ENCODE measurements around the gene ZC3H12C.

The ZC3H12C gene

DNA sequence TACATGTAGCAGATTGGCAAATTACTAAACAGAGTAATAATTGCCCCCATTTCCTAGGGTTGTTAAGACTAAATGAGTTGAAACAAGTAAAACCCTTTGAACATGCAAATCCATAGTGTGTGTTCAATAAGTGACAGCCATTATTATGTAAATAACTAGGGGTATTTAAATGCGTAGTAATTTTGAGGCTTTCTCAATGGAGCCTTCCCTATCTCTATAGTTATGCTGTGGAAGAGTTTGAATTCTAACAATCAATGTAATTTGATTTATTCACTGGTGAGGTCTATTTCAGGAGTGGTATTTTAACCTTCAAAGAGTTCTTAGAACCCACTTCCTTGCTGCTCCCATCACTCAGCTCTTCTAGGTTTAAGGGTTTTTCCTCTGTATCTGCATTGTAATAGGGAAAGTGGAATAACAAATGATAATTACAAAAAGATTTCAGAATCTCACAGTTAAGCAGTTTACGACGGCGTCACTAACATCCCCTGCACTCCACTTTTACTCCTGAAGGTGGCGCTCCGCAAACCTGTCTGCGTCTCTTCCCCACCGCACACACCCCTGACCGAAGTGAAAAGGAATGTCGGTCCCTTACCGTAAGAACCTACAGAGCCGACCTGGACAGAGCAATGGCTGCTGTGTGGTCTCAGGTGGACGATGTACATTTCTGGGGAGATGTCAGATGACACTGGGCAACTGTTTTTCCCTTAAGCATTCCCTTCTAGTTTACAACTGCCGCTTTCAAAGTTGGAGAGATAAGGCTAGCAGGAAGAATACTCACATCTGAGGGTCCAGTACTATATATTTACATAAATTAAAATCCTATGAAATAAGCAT lies 80.8 kb downstream of the ZC3H12C start:
- TF ChIP-seq ZNF274 (IDR thresholded peaks at IDR 0.05; ENCODE audit: low read depth, low read length) (no peak), YY1 (IDR thresholded peaks at IDR 0.05; ENCODE audit: insufficient read depth, insufficient read length) (no peak), SUZ12 (IDR thresholded peaks at IDR 0.05; ENCODE audit: extremely low read depth, insufficient read depth, insufficient read length) (no peak)
- peaks cover 10% of the 10 kb centered on the region for H3K4me1 ChIP-seq (ENCODE audit: insufficient read depth, insufficient read length)
- DNase-seq (ENCODE audit: low read depth, low spot score), result peak; percentile 82
- H3K9ac ChIP-seq (ENCODE audit: insufficient read length, low read depth), result peak overlapping the region; percentile 42
- no peaks in the 10 kb centered on the region for H3K27me3 ChIP-seq (ENCODE audit: insufficient read depth, insufficient read length)
- no peaks in the 10 kb centered on the region for H3K9me3 ChIP-seq (ENCODE audit: insufficient read depth, low read length)
- H3K4me3 ChIP-seq (ENCODE audit: insufficient read length, low read depth), result no peak overlapping the region
- H3K36me3 ChIP-seq (ENCODE audit: insufficient read depth, insufficient read length, low read length), result no peaks in the 10 kb centered on the region

DNA sequence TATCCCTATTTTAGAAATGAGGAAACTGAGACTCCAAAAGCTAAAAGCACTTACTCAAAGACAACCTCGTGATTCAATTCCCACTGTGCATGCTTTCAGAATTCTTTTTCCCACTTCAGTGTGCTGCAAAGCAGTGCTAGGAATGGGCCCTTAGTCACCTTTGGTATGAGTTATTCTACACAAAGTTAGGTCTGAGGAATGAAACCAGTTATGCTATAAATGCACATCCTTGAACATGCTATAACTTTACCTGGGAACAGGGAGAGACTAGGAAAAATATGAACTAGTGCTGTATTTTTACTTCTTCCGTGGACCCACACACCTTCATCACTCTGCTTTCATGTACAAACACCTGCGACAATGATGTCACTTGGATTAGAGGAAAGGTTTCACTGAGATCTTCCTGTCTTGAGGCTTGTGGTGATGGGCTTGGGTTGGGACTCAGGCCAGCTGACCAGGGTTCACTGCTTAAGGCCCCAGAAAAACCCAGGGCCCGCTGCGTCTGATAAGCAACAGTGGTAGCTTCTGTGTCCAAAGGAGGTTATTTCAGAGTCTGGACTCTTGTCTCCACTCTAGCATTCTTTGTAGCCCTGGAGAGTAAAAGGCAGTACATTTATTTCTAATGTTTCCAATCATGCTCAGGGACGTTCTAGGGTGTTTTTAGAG lies 81.6 kb downstream of the ZC3H12C start:
- Histone ChIP-seq H3K4me3 (ENCODE audit: insufficient read length, low read depth) (no peak overlapping the region), H3K9me3 (ENCODE audit: insufficient read depth, low read length) (no peaks in the 10 kb centered on the region), H3K36me3 (ENCODE audit: insufficient read depth, insufficient read length, low read length) (no peaks in the 10 kb centered on the region), H3K27me3 (ENCODE audit: insufficient read depth, insufficient read length) (no peaks in the 10 kb centered on the region), H3K4me1 (ENCODE audit: insufficient read depth, insufficient read length) (peaks cover 10% of the 10 kb centered on the region), H3K9ac (ENCODE audit: insufficient read length, low read depth) (peak overlapping the region; percentile 42)
- TF ChIP-seq SUZ12 (IDR thresholded peaks at IDR 0.05; ENCODE audit: extremely low read depth, insufficient read depth, insufficient read length), result no peak
- TF ChIP-seq ZNF274 (IDR thresholded peaks at IDR 0.05; ENCODE audit: low read depth, low read length), result no peak
- TF ChIP-seq YY1 (IDR thresholded peaks at IDR 0.05; ENCODE audit: insufficient read depth, insufficient read length), result no peak
- no peak for DNase-seq (ENCODE audit: low read depth, low spot score)

DNA sequence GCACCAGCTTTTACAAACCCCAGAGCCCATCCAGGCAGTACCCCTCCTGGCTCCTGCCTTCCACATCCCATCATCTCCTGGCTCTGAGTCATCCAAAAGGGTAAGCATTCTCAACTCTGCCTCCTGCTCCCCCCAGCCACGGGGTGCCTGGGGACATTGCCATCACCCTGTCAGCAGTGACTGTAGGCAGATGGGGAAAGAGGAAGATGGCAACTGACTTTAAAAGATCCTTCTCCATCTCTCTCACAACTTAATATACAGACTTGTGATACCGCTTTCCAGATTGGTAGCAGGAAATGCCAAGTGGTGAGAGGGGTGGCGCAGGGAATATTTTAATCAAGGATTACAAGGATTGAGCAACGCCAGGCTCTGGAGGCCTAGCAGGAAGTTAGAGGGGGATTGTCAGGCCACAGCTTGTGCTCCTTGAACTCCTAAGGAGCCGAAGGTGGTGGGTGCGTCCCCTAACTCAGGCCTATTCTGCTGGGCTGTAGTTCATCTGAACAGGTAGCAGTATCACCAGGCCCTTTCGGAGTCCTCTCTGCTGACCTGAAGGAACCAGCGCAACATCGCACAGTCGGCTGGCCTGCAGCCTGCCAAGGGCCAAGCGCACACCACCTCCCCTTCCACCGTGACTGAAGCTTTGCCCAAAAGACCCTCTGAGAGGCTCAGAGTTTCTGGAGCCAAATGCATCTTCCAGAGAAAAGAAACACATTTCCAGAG lies 83.3 kb downstream of the ZC3H12C start:
- Histone ChIP-seq H3K9ac (ENCODE audit: insufficient read length, low read depth) (peak overlapping the region; percentile 32), H3K9me3 (ENCODE audit: insufficient read depth, low read length) (no peaks in the 10 kb centered on the region)
- DNase-seq (ENCODE audit: low read depth, low spot score), result no peak

DNA sequence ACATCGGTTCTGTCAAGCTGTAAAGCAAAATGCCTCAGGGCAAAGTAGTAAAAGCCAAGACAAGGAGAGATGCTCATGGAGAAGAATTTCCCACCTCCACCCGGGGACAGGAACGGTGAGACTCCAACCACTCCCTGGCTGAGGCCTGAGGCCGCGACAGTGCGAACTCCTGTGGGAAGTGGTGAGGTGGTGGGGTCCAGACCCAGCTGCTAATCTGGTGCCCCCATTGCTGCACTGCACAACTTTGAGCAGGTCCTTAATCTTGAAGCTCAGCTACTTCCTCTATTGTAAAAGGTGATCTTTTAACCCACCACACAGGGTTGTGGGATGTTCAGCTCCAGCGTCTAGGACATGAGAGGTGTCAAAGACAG lies 83.9 kb downstream of the ZC3H12C start:
- TF ChIP-seq SUZ12 (IDR thresholded peaks at IDR 0.05; ENCODE audit: extremely low read depth, insufficient read depth, insufficient read length), result no peak
- TF ChIP-seq YY1 (IDR thresholded peaks at IDR 0.05; ENCODE audit: insufficient read depth, insufficient read length), result no peak
- TF ChIP-seq ZNF274 (IDR thresholded peaks at IDR 0.05; ENCODE audit: low read depth, low read length), result no peak
- no peaks in the 10 kb centered on the region for H3K36me3 ChIP-seq (ENCODE audit: insufficient read depth, insufficient read length, low read length)
- H3K4me1 ChIP-seq (ENCODE audit: insufficient read depth, insufficient read length), result peaks cover 10% of the 10 kb centered on the region
- DNase-seq (ENCODE audit: low read depth, low spot score), result no peak
- H3K4me3 ChIP-seq (ENCODE audit: insufficient read length, low read depth), result no peak overlapping the region
- H3K9ac ChIP-seq (ENCODE audit: insufficient read length, low read depth), result no peak overlapping the region
- H3K9me3 ChIP-seq (ENCODE audit: insufficient read depth, low read length), result no peaks in the 10 kb centered on the region
- no peaks in the 10 kb centered on the region for H3K27me3 ChIP-seq (ENCODE audit: insufficient read depth, insufficient read length)

More for the DNA sequence above, 83.3 kb downstream of the ZC3H12C start:
- Histone ChIP-seq H3K36me3 (ENCODE audit: insufficient read depth, insufficient read length, low read length) (no peaks in the 10 kb centered on the region), H3K4me3 (ENCODE audit: insufficient read length, low read depth) (no peak overlapping the region), H3K4me1 (ENCODE audit: insufficient read depth, insufficient read length) (peaks cover 10% of the 10 kb centered on the region), H3K27me3 (ENCODE audit: insufficient read depth, insufficient read length) (no peaks in the 10 kb centered on the region)
- no peak for TF ChIP-seq YY1 (IDR thresholded peaks at IDR 0.05; ENCODE audit: insufficient read depth, insufficient read length)
- TF ChIP-seq ZNF274 (IDR thresholded peaks at IDR 0.05; ENCODE audit: low read depth, low read length), result no peak
- no peak for TF ChIP-seq SUZ12 (IDR thresholded peaks at IDR 0.05; ENCODE audit: extremely low read depth, insufficient read depth, insufficient read length)

DNA sequence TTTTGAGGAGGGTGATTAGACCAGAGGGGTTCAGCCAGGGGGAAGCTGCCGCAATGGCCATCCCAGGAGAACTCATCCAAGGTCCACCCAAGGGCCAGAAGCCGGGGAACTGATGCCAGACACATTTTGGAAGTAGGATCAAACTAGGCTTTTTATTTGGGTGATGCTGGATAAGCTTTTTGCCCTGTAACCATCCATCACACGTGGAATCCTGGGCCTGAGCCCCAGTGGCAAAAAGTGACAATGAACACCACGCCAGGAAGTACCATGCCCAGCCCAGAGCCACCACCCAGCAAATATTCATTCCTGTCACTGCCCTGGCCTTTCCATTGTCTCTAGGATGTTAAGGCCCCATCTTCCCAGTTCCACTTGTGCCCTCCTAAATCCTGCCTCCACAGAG lies 85.9 kb downstream of the ZC3H12C start:
- H3K9ac ChIP-seq (ENCODE audit: insufficient read length, low read depth), result no peak overlapping the region
- H3K36me3 ChIP-seq (ENCODE audit: insufficient read depth, insufficient read length, low read length), result no peaks in the 10 kb centered on the region
- H3K27me3 ChIP-seq (ENCODE audit: insufficient read depth, insufficient read length), result no peaks in the 10 kb centered on the region
- no peak overlapping the region for H3K4me3 ChIP-seq (ENCODE audit: insufficient read length, low read depth)
- DNase-seq (ENCODE audit: low read depth, low spot score), result no peak
- TF ChIP-seq ZNF274 (IDR thresholded peaks at IDR 0.05; ENCODE audit: low read depth, low read length) (no peak), SUZ12 (IDR thresholded peaks at IDR 0.05; ENCODE audit: extremely low read depth, insufficient read depth, insufficient read length) (no peak), YY1 (IDR thresholded peaks at IDR 0.05; ENCODE audit: insufficient read depth, insufficient read length) (no peak)
- no peaks in the 10 kb centered on the region for H3K9me3 ChIP-seq (ENCODE audit: insufficient read depth, low read length)
- peaks cover 10% of the 10 kb centered on the region for H3K4me1 ChIP-seq (ENCODE audit: insufficient read depth, insufficient read length)

DNA sequence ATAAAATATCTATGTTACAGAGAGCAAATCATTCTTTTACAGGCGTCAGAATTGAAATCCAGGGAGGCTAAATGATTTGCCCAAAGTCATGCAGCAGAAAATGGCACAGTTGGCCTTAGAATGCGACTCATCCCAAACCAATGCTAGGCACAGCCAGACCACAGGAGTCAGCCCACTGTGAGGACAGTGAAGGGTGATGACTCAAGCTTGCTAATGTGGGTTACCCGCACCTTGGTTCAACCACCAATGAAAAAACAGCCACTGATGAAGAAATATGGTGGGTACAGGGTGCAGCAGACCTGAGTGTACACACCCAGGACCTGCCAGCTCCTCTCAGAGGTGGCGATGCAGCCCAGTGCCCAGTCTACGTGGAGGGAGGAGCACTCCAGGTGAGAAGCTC lies 89.7 kb downstream of the ZC3H12C start:
- no peak for DNase-seq (ENCODE audit: low read depth, low spot score)

DNA sequence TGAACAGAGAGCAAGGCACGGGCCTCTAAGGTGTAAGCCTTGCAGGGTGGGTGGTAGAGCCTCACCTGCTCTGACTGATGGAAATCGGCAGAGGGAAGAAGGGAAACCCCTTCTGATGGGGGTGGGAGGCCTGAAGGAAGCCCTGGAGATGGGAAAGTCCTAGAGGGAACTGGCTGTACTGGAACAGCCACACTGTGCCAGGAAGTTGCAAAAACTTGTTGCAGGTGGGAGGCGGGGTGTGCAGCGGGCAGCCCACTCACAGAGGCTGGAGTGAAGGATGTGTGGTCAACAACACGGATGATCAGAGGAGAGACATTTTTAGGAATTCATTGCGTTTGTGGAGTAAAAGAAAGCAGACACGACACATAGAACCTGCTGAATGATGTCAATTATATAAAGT lies 91.3 kb downstream of the ZC3H12C start:
- Histone ChIP-seq H3K9ac (ENCODE audit: insufficient read length, low read depth) (no peak overlapping the region), H3K4me1 (ENCODE audit: insufficient read depth, insufficient read length) (peaks cover 5% of the 10 kb centered on the region), H3K27me3 (ENCODE audit: insufficient read depth, insufficient read length) (no peaks in the 10 kb centered on the region), H3K36me3 (ENCODE audit: insufficient read depth, insufficient read length, low read length) (no peaks in the 10 kb centered on the region), H3K9me3 (ENCODE audit: insufficient read depth, low read length) (no peaks in the 10 kb centered on the region), H3K4me3 (ENCODE audit: insufficient read length, low read depth) (no peak overlapping the region)
- TF ChIP-seq ZNF274 (IDR thresholded peaks at IDR 0.05; ENCODE audit: low read depth, low read length) (no peak), SUZ12 (IDR thresholded peaks at IDR 0.05; ENCODE audit: extremely low read depth, insufficient read depth, insufficient read length) (no peak), YY1 (IDR thresholded peaks at IDR 0.05; ENCODE audit: insufficient read depth, insufficient read length) (no peak)
- no peak for DNase-seq (ENCODE audit: low read depth, low spot score)

More for the DNA sequence above, 89.7 kb downstream of the ZC3H12C start:
- Histone ChIP-seq H3K4me3 (ENCODE audit: insufficient read length, low read depth) (no peak overlapping the region), H3K27me3 (ENCODE audit: insufficient read depth, insufficient read length) (no peaks in the 10 kb centered on the region), H3K4me1 (ENCODE audit: insufficient read depth, insufficient read length) (peaks cover 5% of the 10 kb centered on the region), H3K36me3 (ENCODE audit: insufficient read depth, insufficient read length, low read length) (no peaks in the 10 kb centered on the region), H3K9ac (ENCODE audit: insufficient read length, low read depth) (no peak overlapping the region), H3K9me3 (ENCODE audit: insufficient read depth, low read length) (no peaks in the 10 kb centered on the region)
- TF ChIP-seq YY1 (IDR thresholded peaks at IDR 0.05; ENCODE audit: insufficient read depth, insufficient read length), result no peak
- no peak for TF ChIP-seq SUZ12 (IDR thresholded peaks at IDR 0.05; ENCODE audit: extremely low read depth, insufficient read depth, insufficient read length)
- TF ChIP-seq ZNF274 (IDR thresholded peaks at IDR 0.05; ENCODE audit: low read depth, low read length), result no peak

All from NT2/D1 (cell line).